ENCODE data around the gene ADGRL3. TPM values are rescaled to one million over a fixed set of nuclear protein-coding genes. Genes with fewer than 3 reads are reported as not detected.
"Not testable (repeated sequence)": the region's sequence is repeated elsewhere in the genome, so short reads cannot be mapped to it uniquely, and the experiment has no call there.

ADGRL3 gene
- polyA plus RNA-seq, 3 donors = 22.2 to 26.3 (median 24.3) TPM

GRCh38 chr4:61891953-61892352 lies 691.8 kb downstream of the ADGRL3 start:
- DNase-seq = no peak

- DNase-seq = no peak
These were observed 696.5 kb downstream of the ADGRL3 start for GRCh38 chr4:61896634-61897033.

GRCh38 chr4:61909031-61909430 lies 708.9 kb downstream of the ADGRL3 start:
- no peak for DNase-seq

DNA sequence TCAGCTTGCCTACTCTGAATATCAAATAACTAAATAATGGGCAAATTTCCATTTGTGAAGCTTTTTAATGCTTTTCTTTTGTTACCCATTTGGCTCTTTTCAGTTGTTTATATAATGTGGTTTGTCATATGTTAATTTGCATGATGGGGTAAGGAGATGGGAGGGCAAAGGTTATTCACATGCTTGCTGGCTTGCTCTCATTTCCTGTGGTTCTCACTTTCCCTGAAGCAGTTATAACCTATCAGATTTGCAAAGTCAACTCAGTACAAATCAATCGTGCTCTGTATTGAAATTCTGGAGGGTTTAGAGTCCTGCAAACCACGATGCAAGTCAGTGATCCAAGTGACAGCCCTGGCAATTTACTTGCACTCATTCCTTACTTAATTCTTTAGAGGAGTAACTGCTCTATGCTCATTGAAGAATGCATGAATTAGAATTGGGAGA lies 711.2 kb downstream of the ADGRL3 start:
- no peak for DNase-seq

DNA sequence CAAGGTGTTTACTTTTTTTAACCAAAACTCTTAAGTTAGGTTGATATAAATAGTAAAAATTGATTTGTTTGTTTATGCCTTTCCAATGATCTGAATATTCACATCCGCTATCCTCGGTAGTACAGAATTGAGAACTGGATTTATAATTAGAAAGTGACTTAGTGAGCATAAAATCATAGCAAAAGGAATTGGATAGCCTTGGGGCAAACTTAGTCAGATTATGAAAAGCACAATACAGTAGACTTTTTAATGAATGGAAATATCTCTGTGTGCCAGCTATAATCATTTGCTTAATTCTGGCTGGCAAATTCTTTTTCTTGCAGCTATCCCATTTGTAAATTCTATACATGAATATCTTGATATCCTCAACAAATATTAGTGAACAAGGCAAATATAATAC lies 713.5 kb downstream of the ADGRL3 start:
- no peak for DNase-seq

- no peak for DNase-seq
These were observed 715.4 kb downstream of the ADGRL3 start for GRCh38 chr4:61915501-61915900.

DNA sequence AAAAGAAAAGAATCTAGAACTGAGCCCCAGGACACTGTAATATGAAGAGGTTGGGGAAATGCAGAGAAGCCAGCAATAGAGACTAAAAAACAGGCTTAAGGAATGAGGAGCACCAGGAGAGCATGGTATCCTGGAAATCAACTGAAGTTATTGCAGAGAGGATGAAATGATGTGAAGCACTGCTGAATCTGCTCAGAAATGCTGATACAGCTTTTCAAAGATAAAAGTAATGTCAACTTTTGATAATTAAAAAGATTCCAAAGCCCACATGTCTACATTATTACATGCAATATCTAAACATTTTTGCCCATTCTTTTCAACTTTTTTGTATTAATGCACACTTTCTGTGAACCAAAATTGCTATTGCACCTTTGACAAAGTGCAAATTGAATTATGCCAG lies 718.4 kb downstream of the ADGRL3 start:
- DNase-seq = no peak

DNA sequence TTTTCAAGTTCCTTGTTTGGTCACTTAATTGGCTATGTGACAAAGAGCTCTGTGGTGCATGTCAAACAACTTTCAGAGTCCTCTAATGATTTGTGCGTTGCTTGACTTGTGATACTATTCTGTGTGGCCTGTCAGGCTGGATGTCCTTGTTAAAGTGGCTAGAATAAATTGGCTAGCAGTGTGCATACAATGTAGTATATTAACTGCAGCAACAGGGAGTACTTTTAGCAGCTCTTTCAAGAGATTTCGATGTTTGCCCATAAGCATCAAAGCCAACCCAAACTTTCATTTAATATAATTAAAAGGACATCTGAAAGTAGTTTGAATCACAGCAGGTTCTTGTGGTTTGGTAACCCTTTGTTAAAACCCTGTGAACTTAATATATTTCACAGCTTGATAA lies 718.9 kb downstream of the ADGRL3 start:
- no peak for DNase-seq

- DNase-seq = no peak
These were observed 719.4 kb downstream of the ADGRL3 start for GRCh38 chr4:61919561-61919960.

DNA sequence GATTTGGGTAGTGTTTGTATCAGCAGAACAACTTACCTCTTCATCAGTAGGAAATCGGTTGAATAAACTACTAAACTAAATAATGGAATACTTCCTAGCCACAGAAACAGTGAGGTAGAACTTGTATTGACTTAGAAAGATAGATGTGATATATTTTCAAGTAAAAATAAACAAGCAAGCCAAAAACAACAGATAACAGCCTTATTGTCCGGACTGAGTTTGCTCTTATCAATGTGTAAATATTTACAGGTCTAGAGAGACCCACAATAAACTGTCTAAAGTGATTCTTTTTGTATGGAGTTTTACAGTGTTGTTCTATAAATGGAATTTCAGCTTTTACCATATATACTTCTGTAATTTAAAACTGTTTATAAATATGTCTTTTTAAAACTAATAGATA lies 721.8 kb downstream of the ADGRL3 start:
- DNase-seq = no peak

DNA sequence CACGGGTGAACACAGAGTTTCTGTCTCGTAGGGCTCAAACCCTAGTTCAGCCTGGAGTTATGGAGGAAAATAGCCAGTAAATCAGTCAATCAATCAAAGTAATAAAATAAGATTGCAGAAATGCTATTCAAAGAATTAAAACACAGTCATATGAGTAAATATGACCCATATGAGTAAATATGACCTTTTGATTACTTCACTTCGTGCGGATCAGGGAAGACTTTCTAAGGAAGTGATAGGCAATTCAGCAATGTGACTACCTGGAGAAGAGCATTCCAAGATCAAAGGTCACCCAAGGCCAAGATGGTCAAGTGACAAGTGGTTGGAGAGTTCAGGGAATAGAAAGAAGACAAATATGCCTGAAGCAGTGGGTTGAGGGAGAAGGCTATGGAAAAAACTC lies 722.6 kb downstream of the ADGRL3 start:
- no peak for DNase-seq

DNA sequence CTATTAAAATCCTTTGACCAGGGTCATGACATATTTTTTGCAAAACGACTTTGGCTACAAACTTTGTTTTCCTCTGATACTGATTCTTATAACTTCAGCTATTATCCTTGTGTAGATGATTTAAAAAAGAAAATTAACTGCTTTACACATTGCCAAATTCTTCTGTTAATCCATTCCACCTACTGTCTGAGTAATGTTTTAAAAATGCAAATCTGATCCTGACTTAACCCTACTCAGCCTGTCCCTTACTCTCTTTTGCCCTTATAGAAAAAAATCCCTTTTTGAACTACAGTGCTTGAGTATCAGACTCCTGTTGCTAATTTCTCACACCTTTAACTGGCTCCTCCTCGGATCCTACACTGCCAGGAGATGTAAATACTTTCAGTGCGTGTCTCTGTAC lies 723.1 kb downstream of the ADGRL3 start:
- DNase-seq = no peak

DNA sequence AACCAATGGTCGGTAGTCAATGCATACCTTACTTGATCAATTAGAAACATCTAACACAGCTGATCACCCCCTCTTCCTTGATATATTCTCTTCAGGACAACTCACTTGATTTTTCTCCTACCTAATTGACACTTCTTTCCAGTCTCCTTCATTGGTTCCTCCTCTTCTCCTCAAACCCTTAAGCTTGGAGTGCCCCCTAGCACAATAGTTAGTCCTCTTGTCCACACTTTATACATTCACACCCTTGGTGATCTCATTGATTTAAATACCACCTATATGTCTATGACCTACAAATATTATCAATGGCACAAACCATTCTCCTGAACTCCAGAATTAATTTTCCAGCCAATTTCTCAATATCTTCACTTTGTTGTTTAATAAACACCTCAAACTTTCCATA lies 724.0 kb downstream of the ADGRL3 start:
- no peak for DNase-seq

GRCh38 chr4:61933527-61933926 lies 733.4 kb downstream of the ADGRL3 start:
- no peak for DNase-seq

- no peak for DNase-seq
These were observed 734.1 kb downstream of the ADGRL3 start for GRCh38 chr4:61934198-61934597.

DNA sequence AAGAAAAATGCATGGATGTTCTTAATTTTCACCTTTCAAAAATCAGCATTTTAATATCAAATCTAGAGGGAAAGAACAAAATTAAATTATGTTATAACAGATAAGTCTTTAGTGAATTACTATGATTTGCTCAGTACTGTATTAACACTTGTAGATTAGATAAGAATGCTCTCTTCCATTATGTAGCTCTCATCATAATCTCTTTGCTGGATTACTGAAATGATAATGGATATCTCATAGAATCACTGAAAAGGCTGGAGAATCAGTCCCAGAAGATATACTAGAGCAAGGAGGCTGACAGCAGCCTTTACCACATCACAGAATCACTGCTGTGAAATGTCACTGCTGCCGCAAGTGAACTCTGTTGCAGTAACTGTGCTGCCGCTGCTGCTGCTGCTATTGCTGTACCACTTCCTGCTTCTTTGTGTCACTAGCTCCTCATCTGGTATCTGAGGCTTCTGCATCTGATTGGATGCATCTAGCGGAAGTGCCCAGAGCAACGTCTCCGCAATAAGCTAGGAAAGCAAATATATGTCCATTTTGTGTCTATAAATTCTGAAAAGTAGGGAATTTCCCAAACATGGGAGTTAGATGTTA lies 738.2 kb downstream of the ADGRL3 start:
- no peak for DNase-seq

GRCh38 chr4:61950625-61951024 lies 750.5 kb downstream of the ADGRL3 start:
- DNase-seq = no peak

DNA sequence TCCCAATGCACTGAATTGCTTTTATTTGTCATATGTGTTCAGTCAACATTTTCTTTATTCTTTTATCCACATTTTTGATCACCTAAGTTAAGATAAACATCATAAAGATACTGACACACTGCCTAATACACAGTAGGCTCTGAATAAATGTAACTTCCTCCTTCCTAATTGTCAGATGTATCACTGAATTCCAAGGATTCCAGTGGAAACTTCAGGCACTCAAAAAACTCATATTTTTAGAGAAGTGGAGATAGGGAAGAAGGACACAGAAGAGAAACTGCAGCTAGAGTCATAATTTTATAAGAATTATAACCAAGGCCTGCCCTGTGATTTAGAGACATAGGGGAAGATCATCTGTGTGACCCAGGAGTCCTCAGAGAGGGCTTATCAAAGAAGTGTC lies 753.3 kb downstream of the ADGRL3 start:
- no peak for DNase-seq

DNA sequence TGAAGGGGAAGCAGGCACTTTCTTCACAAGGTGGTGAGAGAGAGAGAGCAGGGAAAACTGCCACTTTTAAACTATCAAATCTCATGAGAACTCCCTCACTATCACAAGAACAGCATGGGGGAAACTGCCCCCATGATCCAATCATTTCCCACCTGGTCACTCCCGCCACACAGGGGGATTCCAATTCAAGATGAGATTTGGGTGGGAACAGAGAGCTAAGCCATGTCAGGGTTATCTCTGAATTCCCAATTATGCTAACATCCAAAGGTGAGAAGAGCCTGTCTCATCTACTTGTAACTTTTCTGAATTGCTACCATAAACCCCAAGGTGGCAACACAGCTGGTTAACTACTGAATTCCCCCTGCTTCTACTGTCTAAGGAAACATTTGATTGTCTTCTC lies 758.5 kb downstream of the ADGRL3 start:
- no peak for DNase-seq

DNA sequence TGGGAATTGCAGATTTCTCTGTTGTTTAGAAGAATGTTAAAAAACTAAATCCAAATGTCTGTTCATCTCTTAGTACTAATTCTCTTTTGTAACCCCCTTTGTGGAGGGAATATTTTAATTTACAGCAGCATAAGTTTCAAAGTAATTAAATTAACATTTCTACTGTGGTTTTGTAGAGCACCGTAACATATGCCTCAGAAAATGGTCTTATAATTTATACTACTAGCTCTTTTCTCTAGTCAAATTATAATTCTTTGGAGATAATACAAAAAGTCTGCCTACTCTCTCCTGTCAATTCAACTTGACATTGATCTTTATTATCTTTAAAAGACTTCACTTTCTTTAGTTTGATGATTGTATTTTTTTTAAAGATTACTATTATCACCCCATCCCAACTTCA lies 759.0 kb downstream of the ADGRL3 start:
- no peak for DNase-seq

- DNase-seq = no peak
These were observed 784.3 kb downstream of the ADGRL3 start for GRCh38 chr4:61984260-61984909.

GRCh38 chr4:61985426-61985825 lies 785.3 kb downstream of the ADGRL3 start:
- no peak for DNase-seq

- not testable (repeated sequence) for DNase-seq
These were observed 786.8 kb downstream of the ADGRL3 start for GRCh38 chr4:61986929-61987328.

DNA sequence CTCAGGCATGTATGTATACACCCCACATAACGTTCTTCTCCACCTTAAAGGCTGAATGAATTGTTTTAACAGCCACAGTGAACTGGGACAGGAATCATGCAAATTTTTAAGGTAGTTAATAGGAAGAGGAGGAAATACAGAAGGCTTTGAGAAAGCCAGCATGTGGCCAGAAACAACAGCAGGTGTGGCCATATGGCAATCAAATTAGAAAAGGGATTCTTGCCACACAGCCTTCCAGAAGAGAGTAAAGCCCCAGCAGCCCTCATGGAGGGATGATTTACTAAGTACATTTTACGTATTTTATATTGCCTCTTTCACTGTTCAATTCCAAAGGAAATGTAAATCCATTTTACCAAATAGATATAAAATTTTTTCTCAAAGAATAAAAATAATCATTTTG lies 792.2 kb downstream of the ADGRL3 start:
- no peak for DNase-seq

All from renal pelvis (tissue), 4 donors.